HCEC 1CT (cell line): ENCODE measurements around the gene SERPINB6.
"Not testable (repeated sequence)": the region's sequence is repeated elsewhere in the genome, so short reads cannot be mapped to it uniquely, and the experiment has no call there.

Experiments used
- DNase-seq: peaks from one replicate; pipeline ENCODE4 v3.0.0-alpha.2; 2017

Gene SERPINB6

DNA sequence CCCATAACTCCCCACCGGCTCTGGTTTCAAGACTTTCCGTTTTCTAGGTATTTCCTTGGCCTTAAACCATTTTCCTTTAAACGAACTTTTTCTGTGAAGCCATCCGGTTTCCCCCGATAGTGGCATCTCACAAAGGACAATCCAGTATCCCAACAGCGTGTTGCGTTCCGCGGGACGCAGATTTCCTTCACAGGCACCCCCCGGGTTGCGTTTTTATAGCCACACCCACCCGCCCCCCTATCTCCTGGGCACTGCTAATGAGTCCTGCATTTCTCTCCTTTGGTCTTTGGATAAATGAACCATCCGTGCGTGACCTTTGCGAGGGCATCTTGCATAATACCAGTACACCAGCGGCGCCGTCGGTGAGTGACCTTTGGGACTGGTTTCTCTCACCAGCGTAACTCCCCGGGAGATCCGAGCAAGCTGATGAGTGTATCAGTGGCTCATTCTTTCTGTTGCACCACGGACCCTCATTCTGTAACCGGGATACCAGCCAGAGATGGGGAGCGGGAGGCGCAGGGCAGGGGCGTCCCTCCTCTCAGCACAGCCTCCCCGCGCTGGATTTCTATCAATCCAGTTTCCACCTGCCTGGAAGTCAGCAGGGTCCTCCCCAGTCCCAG is 27.7 kb upstream of the SERPINB6 start:
- DNase-seq: peak; percentile 85

DNA sequence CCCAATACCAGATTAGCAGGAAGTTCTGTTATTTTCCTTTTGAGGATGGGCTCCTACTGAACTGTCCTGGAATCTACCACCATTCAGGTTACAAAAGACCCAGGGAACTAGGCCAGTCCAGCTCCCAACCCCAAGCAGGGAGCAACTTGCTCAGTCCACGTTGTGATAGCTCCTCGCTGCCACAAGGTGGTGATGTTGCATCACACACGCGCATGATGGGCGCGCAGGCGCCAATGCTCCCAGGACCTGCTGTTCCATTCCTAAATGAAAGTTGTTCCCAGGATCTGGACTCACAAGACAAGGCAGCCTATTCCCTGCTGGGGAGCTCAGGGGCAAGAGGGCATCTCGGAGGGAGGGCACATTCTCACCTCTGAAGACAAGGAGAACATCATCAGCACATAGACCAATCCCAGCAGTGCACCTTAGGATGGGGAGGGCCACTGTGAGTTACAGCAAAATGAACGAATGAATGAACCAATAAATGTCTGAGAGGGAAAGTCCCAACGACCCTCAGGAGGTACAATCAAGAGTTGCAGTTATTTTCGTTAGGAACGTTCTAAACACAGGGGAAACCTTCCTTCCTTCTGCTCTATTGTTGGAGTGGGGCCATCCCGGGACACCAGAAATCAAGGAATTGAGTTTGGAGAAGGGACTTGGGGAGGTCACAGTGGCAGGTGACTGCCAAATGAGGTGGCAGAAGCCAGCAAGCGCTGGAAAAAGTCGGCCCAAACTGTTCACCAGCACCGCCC is 27.1 kb upstream of the SERPINB6 start:
- not testable (repeated sequence) for DNase-seq

DNA sequence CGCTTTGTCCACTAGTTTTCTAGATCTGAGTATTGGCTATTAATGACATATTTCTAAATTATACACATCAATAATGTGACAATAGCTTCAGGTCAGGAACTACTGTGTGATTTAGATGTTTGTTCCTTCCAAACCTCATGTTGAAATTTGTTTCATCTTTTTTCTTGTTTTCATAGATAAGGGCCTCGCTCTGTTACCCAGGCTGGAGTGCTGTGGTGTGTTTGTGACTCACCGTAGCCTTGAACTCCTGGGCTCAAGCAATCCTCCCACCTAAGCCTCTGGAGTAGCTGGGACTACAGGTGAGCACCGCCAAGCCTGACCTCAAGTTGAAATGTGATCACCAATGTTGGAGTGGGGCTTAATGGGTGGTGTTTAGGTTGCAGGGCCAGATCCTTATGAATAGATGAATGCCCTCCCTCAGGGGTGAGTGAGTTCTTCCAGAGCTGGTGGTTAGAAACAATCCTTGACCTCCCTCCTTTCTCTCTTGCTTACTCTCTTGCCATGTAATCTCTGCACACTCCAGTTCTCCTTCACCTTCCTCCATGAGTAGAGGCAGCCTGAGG is 22.5 kb upstream of the SERPINB6 start:
- no peak for DNase-seq

DNA sequence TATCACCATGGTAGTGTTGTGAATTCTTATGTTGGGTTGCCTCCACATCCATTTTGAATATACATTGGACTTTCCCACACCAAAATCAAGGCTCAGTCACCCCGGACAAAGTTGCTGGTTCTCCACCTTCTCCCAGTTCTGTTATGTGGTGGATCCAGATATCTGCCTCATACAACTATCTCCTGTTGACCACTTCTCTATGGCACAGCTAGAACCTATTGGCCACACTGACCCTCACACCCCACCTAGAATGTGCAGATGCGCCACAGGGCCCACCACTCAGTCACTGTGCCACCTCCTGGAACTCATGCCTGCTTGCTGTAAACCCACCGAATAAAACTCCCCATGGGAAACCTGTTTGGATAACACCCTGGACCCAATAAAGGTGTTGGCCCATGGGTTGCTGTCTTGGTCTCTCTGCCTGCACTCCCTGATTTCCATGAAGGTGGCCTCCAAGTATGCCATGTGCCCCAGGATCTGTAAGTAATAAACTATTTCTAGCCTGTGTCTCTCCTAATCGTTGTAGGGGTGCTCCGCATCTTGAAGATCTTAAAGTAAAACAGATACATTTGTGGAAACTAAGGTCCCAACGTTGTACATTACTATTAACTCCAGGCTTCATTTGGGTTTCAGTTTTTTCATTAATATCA is 21.1 kb upstream of the SERPINB6 start:
- no peak for DNase-seq

DNA sequence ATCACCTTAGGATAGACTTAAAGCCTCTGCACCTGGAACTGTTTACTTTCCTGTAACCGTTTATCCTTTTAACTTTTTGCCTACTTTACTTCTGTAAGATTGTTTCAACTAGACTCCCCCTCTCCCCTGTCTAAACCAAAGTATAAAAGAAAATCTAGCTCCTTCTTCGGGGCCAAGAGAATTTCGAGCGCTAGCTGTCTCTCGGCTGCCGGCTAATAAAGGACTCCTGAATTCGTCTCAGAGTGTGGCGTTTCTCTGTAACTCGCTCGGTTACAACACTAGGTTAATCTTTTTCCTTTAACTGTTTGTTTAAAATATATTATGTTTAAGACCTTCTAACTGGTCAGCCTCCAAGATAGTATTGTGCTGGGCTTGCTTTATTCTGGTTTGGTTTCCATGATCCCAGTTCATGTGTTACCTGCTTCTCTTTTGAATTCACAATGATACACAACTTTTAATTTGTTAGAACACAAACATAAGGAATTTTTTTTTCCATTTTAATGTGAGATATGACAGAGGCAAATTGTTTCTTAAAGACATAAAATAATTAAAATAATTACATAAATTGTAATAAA is 19.7 kb upstream of the SERPINB6 start:
- DNase-seq: no peak

DNA sequence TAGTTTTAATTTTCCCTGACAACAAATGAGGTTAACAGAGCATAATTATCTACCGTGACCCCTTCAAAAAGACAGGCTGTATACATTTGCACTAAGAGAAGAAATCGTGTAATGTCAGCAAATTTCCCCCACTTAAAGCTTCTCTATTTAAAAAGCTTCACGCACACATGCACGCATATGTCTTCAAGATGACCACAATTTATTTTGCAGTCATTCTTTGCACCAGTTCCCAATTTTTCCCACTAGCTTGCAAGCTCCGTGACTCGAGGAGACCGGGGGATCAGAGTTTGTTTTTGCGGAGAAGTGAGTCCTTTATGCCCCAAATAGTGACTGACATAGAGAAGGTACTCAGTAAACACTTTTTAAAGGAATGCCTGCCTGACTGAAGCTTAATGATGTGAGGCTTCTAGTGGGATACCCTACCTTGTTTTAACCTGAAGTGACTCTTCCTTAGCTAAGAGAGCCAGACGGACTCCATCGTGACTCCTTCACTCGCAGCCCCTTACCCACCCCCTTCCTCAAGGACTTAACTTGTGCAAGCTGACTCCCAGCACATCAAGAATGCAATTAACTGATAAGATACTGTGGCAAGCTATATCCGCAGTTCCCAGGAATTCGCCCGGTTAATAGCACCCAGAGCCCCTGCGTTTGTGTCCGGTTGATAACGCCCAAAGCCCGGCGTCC is 19.0 kb upstream of the SERPINB6 start:
- DNase-seq: no peak

DNA sequence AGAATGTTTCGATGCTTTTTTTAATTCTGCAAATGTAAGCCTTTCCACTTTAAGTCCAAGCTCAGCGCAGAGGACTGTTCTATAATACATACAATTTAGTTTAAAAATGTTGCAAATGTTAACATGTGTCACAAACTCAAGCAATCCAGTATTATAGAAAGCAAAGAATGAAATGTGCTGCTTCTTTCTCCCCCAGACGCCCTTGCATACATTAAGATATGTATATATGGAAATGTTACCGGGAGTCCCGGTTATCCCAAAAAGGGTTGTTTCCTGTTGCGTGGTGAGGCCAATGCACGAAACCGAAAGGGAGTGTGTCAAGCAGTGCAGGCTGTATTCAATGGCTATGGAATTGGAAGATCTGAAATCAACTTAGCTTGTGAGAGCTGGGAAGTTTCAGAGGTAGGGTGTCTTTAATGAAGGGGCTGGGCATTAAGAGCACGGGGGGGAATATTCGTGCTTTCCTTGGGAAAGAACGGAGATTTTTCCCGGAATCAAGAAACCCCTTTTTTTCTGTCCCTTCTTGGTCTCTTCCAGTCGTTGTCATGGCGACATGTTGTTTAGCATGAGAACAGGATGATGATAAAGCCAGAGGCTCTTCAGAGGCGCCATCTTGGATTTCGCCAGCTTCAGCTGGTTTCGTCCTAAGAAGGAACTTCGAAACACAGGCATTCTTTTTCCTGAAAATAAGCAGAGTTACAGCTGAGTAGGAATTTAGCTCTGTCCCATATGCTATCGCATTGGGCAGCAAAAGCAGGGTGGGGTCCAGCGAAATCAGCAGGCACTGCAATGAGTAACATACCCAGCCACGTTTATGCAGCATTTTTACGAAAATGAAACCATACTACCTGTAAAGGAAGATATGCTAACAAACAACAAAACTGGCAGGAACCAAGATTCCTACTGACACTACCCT is 18.2 kb upstream of the SERPINB6 start:
- DNase-seq: peak; percentile 94

DNA sequence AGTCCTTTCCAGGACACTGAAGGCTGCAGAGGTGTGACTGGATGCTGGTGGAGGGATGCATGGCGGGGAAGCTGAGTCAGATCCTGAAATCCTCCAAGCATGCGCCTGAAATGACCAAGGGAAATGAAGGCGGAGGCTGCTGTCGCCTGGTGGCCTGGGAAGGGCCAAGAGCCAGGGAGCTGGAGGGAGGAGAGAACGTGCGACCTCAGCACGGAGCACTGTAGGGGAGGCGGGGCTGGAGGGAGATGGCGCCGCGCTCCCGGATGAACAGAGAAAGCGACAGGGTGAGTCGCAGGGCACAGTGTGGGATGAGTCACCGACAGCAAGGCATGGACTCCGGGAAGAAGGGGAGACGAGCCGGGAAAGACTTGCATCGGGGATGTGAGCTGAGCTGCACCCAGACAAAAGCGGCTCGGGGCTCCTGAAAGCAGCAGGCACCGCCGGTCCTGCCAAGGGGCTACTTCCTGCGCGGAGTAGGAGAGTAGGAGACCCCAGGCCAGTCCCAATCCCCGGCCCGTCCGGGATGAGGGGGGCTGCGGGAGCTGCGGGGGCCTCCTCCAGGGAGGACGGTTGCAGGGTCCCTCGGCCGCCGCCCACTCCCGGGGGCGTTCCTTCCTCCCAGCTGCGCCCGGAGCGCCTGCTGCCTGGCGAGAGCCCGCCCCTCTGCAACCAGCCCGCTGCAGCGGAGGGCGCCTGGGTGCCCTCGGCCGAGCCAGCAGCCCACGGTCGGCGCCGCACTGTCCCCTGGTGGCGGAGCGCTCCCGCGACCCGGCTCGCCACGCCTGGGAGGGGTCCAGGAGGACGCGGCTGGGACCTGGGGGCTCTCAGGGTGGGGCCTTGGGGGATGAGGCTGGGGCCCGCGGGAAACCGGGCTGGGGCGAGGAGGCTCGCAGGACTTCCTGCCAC is 17.3 kb upstream of the SERPINB6 start:
- DNase-seq: peak; percentile 95

DNA sequence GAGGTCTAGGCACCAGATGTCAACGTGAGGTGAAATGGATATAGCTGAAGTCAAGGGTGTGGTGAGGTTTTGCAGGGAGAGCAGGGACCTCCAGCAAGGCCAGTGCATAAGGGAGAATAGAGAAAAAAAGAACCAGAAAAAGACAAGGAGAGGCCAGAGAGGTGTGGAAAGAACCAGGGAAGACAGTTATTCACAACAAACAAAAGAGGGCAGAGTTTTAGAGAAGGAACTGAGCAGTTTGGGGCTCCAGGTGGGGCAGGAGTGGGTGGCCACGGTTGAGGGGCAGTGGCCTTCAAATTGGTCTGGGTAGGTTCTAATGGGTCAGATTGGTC is 16.7 kb upstream of the SERPINB6 start:
- DNase-seq: no peak

DNA sequence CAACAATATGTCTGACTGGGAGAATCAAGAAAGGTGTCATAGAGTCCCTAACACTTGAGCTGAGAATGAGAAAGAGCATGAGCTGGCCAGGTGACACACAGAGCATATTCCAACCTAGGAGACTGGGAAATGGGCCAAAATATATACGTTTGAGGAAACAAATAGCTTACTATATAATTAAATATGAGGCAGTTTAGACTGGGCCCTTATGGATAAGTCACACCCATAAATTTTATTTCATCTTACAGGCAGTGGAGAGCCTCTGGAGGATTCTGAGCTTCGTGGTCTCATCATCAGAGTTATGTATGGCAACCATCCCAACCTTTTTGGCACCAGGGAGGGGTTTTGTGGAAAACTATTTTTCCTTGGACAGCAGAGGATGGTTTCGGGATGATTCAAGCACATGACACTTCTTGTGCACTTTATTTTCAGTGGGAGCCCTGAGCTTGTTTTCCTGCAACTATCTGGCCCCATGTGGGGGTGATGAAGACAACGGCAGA is 15.4 kb upstream of the SERPINB6 start:
- peak; percentile 73 for DNase-seq

DNA sequence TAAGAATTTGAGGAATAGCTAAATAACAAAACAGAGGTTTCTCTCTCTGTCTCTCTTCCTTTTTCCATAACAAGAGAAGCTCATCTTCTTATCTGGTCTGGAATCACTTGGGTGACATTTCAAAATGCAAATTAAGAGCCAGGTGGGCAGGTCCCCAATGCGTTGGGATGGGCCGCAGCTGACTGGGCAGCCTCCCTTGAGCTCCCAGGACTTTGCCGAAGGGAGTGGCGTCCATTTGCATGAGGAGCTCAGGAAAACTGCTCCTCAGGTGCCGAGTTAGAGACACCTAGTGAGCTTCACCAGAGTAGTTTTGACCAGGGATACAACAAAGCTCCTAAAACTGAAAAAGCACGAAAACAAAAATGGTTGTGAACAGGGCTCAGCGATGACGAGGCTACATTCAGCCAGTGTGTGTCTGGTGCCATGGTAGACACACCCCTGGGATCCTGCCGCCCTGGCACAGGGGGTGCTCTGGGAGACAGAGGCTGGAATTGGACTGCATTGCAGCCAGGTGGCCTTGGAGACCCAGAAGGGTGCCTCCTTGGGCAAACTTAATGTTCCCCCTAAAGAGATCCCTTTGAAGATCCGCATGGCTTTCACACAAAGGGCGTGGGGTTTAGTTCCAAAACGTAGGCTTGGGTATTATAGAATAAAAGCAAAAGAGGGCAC is 13.5 kb upstream of the SERPINB6 start:
- no peak for DNase-seq

DNA sequence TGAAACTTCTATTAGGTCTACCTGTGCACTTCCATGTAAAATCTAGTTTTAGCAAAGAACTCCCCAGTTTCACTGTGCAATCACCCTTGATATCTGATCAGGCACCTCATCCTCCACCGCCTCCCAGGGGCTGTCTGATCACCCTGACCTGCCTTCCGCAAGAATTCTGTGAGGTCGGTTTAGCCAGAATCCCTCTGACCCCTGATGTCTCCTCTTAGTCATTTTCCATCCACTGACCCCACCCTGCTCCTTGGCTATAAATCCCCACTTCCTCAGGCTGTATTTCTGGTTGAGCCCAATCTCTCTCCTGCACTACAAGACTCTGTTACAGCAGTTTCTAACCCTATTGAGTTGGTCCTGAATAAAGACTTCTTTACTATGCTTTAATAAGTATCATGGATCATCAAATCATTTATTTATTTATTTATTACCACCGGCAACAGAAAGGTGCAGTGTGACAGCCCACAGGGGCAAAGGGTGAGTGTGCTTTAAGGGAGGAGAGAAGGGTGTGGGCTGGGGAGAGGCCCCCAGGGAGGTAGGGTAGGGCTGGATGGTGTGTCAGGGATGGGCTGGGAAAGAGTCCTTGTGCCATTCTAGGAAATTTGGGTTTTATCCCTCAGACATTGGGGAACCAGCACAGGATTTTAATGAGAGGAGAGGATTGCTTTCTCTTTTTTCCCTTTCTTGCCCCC is 11.2 kb upstream of the SERPINB6 start:
- no peak for DNase-seq

DNA sequence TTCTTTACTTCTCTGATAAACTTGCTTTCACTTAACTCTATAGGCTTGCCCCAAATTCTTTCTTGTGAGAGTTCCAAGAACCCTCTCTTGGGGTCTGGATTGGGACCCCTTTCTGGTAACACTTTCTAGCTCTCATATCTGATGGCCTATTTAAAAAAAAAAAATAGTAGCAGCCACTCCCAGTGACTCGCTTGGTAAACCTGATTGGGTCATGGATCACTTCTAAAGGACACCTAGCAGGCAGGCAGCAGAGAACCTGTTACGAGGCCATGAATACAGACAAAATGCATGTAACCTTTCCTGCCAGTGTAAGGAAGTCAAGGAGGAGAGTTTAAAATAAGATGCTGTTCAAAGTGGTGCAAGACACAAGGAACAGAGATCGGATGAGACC is 9.1 kb upstream of the SERPINB6 start:
- DNase-seq: no peak

DNA sequence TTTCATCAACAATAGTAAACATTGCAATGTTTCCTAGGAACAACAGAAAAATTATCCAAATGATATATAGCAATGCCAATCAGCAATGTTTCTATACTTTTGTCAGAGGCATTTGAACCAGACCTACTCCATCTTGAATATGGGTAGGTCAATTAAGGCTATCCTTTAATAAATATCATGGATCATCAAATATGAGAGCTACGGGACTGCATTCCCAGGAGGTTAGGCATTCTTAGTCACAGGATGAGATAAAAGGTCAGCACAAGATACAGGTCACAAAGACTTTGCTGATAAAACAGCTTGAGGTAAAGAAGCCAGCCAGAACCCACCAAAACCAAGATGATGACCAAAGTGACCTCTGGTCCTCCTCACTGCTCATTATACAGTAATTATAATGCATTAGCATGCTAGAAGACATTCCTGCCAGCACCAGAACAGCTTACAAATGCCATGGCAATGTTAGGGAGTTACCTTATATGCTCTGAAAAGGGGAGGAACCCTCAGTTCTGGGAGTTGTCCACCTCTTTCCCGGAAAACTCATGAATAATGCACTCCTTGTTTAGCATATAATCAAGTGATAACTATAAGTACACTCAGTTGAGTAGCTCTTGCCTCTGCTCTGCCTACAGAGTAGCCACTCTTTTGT is 8.6 kb upstream of the SERPINB6 start:
- DNase-seq: no peak

DNA sequence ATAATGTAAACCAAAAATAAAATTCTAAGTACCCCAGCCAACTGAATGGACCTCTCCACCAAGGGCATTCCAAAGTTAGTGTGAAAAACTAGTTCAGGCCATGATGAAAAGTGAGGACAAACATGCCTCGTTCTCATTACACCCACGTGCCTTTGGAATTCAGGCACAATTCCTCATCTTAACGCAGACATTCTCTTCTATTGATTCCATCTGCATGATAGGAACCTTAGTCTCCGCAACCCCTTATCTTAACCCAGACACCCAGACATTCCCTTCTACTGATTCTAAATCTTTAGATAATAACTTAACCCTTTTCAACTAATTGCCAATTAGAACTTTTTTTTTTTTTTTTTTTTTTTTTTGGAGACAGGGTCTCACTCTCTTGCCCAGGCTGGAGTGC is 7.6 kb upstream of the SERPINB6 start:
- no peak for DNase-seq

DNA sequence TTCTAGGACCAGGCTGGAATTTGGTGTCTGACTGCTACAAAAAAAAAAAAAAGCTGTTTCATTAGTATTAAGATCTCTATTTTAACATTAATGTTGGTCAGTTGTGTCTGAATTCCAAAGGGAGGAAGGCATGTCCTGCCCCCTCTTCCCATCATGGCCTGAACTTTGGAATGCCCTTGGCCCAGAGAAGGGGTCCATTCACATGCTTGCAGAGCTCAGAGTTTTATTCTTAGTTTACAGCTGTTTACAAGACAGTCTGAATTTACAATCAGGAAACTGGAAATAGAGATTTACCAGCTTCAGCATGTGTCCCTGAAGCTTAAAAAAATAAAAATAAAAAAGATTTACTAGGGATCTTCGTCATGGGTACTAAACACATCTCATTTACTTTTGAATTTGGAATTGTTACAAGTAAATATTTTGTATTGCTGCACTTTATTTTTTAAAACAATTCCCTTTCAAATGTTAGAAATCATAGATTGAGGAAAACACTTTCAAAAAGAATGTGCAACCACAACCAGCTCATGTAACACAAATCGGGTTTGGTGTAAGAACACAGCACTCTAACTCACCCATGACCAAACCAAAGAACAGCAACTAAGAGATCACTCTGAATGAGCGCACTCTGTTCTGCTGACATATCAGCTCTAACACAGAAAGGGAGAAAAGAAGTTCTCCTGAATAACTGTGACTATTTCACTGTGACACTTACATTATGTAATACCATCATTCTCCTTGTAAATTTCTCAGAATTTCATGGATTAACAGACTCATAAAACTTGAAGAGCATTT is 6.6 kb upstream of the SERPINB6 start:
- no peak for DNase-seq

DNA sequence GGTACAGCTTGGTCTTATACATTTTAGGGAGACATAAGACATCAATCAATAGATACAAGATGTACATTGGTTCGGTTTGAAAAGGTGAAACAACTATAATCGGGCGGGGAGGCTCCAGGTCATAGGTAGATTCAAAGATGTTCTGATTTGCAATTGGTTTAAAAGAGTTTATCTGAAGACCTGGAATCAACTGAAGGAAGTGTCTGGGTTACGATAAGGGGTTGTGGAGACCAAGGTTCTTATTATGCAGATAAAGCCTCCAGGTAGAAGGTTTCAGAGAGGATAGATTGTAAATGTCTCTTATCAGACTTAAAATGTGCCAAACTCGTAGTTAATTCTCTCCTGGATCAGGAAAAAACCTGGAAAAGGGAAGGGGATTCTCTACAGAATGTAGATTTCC is 5.9 kb upstream of the SERPINB6 start:
- DNase-seq: no peak

DNA sequence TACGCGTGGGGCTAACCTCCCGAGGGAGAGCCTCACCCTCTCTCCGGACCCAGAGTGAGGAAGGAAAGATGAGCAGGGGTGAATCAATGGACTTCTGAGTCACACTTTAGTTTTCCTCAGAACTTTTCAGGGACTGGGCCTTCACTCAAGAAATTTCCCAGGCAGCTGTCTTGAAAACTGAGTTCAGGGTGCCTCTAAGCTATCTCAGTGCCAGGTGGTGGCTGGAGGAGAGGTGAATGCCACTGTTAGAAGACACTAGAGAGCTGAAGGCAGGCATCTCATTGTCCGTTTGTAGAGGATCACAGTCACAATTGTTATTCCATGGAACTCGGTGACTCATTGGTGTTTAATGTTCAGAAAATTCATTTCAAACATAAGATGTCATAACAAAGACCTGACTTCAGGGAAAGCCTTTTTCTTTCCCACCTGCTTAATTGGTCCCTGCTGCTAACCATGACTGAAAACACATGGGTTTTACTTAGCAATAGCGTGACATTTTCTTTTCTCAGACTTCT is 5.3 kb upstream of the SERPINB6 start:
- peak; percentile 79 for DNase-seq
